ENCODE measurements around the gene DPH6. TPM values are rescaled to one million over a fixed set of nuclear protein-coding genes. Genes with fewer than 3 reads are reported as not detected.

The DPH6 gene
- total RNA-seq, 1 donor from 2014 or later = 6.5 TPM

- no peak for DNase-seq (ENCODE audit: low read depth in 2 of 2)
Measured at GRCh38 chr15:35540885-35541284, 5.1 kb downstream of the DPH6 start.

DNA sequence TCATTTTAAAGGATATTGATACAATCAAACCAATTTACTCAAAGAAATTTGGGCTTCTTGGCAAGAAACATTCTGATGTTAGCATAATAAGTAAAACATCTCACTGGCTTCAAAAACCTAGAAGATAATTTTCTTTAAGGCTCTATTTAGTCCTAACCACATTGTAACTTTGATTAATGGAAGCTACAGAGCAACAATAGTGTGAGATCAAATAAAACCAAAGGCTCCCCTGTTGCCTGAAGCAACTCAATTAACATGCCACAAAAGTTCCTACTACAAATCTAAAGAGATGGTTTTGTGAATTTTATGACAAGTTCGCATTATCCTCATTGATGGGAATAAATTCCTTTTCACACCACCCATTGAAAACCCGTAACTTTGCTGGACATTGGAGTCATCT, 5.9 kb downstream of the DPH6 start:
- no peak for DNase-seq (ENCODE audit: low read depth in 2 of 2)

DNA sequence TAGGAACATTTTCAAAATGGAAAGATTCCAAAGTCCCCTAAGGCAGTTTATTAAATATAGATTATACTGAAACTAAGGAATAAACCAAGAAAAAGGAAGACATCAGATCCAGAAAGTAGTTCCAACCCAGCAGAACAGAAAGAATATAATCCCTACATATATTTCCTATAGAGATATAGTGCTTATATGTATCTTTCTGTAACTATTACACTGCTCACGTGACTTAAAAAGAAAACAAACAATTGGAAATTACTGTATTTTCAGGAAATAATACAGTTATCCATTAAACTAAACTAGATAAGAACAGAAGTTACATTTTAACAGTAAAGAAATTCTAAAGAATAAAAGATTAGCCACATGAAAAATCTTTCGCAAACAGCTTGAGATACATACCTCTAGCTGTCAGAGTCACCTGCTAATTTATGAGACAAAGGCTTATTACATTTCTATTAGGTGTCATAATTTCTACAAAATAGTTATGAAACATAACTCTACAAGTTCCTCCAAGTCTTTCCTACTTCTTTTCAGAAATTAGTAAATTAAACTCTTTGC, 10.5 kb downstream of the DPH6 start:
- no peak for DNase-seq (ENCODE audit: low read depth in 2 of 2)

GRCh38 chr15:35533130-35534110, 12.5 kb downstream of the DPH6 start:
- DNase-seq (ENCODE audit: low read depth in 2 of 2) = peak in 1 of 2 donors; percentile 3

GRCh38 chr15:35530698-35531097, 15.3 kb downstream of the DPH6 start:
- no peak for DNase-seq (ENCODE audit: low read depth in 2 of 2)

GRCh38 chr15:35529784-35530183, 16.2 kb downstream of the DPH6 start:
- DNase-seq (ENCODE audit: low read depth in 2 of 2) = no peak

DNA sequence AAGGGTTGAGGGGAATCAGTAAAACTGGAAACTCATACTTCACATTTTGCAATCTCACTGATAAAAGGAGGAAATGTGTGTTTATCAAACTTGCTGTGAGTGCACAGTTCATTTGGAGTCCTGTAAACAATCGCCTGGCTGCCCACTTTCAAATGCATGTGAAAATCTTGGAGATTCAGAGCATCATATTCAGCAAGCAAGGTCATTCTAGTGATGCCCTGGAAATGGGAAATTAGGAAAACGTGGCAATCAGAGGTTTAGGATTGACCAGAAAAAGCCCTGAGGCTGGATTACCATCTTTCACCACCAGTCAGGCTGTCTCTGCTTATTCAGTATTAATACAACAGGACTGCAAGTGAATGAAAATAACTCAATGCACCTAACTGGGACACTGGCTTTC, 23.9 kb downstream of the DPH6 start:
- DNase-seq (ENCODE audit: low read depth in 2 of 2) = peak; percentile 33 to 90

GRCh38 chr15:35519541-35520149, 26.3 kb downstream of the DPH6 start:
- peak; percentile 69 to 78 for DNase-seq (ENCODE audit: low read depth in 2 of 2)

DNA sequence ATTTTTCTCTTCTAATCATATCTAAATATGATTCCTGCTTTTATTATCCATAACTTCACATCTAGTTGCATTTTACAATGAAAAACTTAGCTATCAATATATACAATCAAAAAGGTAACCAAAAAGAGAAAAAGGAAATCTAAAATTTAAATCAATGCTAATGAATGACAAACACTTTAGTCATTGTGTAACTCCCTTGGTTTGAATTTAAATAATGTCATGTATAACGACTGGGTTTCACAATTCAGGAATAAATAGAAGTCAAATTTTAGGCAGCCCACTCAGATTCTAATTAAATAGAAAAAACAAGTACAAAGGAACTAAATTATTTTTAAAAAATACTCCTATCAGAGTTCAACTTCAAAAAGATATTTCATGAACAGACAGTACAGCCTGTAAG, 26.9 kb downstream of the DPH6 start:
- no peak for DNase-seq (ENCODE audit: low read depth in 2 of 2)

DNA sequence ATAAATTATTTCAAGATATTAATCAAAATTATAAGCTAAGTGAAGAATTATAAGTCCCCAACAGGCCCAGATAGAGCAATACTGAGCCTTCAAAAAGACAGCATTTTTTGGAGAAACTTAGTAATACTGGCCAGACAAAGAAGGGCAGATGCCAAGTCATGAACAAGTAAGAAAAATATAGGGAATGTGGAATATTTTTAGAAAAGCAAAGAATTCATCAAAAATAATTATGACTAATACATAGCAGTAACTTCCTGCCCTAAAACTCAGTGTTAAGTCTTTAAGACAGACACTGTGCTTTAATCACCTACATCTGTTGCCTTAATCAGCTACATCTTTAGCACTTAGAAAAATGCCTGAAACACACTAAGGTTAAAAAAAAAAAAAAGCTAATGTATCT, 31.2 kb downstream of the DPH6 start:
- peak in 1 of 2 donors; percentile 46 for DNase-seq (ENCODE audit: low read depth in 2 of 2)

DNA sequence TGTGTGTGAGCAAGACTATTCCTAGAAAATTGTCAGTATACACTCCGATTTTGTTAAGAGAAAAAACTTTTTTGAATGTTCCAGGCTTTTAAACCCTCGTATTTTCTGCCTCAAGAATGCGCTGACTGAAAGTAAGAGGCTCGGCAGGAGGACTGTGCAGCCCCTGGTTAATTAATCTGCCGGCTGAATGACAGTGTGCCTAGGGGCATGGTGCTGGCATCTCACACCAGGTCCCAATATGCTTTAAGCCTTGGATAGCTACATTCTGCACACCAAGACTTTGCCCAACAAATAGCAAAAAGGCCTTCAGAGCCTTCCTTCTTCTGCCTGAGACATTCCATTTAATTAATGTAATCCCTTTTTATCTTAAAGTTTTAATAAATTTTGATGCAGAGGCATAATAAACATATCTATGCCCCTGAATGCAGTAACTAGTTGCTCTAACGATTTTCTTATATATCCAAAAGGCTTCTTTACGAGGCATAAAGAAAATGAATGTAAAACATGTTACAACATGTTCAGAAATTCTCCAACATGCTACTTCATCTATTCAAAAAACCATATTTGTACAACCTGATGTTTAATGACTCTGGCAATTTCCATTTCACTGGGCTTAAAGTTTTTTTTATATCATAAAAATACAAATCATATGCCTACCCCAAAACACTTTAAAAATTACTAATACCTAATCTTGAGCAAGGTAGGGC, 37.9 kb downstream of the DPH6 start:
- DNase-seq (ENCODE audit: low read depth in 2 of 2) = no peak

DNA sequence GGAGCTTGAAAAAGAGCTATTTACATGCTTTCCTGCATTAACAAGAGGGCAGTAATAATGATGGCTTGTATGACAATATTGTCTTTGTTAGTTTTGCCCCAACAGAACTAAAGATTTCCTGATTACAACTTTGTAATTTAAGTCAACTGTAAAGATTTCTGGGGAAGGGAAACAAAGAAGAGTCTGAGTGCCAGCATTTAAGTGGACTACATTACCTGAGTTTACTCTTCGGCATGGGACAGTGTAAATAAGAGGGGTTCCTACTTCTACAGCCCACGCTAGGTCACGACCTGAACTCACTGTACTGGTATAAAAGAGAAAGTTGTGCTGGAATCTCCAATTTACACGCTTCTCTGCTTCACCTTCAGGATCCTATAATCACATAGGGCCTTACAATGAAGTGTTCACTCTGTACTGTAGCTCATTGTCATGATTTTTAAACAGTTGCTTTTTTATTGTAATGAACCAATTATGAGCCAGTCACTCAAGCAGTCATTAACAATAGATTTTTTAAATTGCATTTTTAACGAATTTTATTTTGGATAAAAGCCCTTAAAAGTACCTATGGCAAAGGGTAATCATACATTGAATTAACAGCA, 39.6 kb downstream of the DPH6 start:
- no peak for DNase-seq (ENCODE audit: low read depth in 2 of 2)

DNA sequence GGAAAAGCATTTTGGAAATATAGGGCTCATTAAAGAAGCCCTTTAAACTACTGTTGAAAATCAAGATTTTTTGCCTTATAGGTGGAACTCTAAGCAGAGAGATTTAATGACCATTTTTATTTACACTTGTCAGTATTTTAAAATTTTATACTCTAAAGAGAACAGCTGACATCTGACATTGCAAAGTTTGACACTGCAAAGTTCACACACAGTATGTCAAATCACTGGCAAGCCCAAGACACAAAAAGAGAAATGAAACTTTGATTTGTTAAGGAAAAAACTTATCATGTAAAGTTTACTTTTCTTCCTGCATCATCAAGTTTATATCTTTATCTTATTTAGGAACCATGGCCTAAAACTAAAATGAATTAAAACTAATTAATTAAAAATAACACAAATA, 40.2 kb downstream of the DPH6 start:
- DNase-seq (ENCODE audit: low read depth in 2 of 2) = no peak

- DNase-seq (ENCODE audit: low read depth in 2 of 2) = no peak
Measured at GRCh38 chr15:35505141-35505540, 40.8 kb downstream of the DPH6 start.

- DNase-seq (ENCODE audit: low read depth in 2 of 2) = no peak
Measured at GRCh38 chr15:35499723-35500122, 46.2 kb downstream of the DPH6 start.

DNA sequence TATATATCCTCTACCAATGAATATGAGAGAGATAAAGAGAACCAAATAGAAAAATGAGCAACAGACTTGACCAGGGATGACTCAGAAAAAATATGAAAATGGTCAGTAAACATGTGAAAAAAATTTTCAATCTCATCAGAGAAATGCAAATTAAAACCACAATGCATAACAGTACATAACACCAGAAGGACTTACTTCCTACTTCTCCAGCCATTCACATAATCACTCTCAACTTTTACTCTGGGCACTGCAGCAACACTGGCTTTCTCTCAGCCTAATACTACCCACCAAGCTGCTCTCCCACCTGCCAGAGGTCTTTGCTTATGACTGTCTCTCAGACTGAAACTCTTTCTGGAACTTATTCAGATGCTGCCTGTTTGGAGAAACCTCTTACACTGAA, 49.4 kb downstream of the DPH6 start:
- no peak for DNase-seq (ENCODE audit: low read depth in 2 of 2)

- DNase-seq (ENCODE audit: low read depth in 2 of 2) = no peak
Measured at GRCh38 chr15:35495080-35495479, 50.9 kb downstream of the DPH6 start.

GRCh38 chr15:35491999-35492398, 54.0 kb downstream of the DPH6 start:
- DNase-seq (ENCODE audit: low read depth in 2 of 2) = no peak

GRCh38 chr15:35491173-35491572, 54.8 kb downstream of the DPH6 start:
- no peak for DNase-seq (ENCODE audit: low read depth in 2 of 2)

DNA sequence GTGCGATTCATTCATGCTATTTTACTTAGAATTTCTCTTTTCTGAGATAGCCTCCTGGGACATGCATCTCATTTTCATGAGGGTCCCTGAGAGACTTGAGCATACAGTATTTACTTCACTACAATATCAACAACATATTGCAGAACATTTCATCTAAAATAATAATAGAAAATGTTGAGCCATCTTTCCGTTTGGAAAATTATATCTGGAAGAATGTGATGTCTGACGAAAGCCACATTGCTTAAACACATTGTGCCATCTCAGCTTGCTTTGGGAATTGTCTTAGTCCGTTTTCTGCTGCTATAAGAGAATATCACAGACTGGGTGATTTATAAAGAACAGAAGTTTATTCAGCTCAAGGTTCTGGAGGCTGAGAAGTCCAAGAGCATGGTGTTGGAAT, 55.5 kb downstream of the DPH6 start:
- DNase-seq (ENCODE audit: low read depth in 2 of 2) = no peak

DNA sequence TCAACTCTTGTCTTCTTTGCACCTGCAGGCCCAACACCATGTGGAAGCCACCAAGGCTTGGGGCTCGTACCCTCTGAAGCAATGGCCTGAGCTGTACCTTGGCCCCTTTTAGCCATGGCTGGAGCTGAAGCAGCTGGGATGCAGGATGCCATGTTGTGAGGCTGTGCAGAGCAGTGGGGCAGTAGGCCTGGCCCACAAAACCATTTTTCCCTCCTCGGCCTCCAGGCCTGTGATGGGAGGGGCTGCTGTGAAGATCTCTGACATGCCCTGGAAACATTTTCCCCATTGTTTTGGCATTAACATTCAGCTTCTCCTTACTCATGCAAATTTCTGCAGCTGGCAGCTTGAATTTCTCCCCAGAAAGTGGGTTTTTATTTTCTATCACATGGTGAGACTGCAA, 58.5 kb downstream of the DPH6 start:
- no peak for DNase-seq (ENCODE audit: low read depth in 2 of 2)

- no peak for DNase-seq (ENCODE audit: low read depth in 2 of 2)
Measured at GRCh38 chr15:35486296-35486695, 59.7 kb downstream of the DPH6 start.
